HG03139 (cell line): ENCODE results near the gene NUDT6.
A peak's percentile ranks its signal among the peaks of the same experiment; 100 is the strongest.
"Not testable (repeated sequence)": the region's sequence is repeated elsewhere in the genome, so short reads cannot be mapped to it uniquely, and the experiment has no call there.

Experiments used
- ATAC-seq: cut with Tn5 transposase; IDR thresholded peaks from one replicate; pipeline ENCODE4 v1.9.1; 2021; ENCODE audit not compliant: unreplicated experiment

Gene NUDT6, protein sequence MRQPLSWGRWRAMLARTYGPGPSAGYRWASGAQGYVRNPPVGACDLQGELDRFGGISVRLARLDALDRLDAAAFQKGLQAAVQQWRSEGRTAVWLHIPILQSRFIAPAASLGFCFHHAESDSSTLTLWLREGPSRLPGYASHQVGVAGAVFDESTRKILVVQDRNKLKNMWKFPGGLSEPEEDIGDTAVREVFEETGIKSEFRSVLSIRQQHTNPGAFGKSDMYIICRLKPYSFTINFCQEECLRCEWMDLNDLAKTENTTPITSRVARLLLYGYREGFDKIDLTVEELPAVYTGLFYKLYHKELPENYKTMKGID

DNA sequence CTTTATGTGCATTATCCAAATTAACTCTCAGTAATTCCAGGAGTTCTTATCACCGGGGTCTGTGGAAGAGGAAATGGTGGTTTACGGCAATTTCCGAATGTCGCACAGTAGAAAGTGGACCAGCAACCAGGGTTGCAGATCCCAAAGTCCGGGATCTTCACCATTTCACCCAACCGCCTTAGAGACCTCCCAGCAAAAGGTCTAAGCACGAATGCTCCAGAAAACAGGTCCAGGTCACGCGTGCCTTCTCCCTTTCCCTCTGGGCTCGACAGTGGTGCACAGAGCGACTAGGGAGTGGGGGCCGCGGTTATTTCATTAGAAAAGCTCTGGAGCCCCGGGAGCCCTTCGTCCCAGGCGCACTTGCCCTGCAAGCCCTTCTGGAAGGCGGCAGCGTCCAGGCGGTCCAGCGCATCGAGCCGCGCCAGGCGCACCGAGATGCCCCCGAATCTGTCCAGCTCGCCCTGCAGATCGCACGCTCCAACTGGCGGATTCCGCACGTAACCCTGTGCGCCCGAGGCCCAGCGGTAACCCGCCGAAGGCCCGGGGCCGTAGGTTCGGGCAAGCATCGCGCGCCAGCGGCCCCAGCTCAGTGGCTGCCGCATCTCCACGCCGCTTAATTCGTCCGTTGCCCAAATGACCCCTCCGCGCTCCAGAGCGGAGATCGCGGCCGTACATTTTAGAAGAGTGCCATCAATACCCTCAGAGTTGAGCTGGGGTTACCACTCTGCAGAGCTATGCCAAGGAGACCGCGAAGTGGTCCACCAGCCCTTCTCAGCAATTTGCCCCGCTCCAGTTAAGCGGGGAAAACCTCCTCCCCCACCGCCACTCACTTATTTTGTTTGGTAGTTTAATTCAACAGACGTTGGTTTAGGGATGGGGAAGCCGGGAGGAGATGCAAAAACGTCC, at the start of gene NUDT6:
TSS of gene NUDT6 (minus strand) at position 627 of the 906 bp plus-strand sequence. CDS start at position 602, 25 bp downstream.
- peak; percentile 54 for ATAC-seq

DNA sequence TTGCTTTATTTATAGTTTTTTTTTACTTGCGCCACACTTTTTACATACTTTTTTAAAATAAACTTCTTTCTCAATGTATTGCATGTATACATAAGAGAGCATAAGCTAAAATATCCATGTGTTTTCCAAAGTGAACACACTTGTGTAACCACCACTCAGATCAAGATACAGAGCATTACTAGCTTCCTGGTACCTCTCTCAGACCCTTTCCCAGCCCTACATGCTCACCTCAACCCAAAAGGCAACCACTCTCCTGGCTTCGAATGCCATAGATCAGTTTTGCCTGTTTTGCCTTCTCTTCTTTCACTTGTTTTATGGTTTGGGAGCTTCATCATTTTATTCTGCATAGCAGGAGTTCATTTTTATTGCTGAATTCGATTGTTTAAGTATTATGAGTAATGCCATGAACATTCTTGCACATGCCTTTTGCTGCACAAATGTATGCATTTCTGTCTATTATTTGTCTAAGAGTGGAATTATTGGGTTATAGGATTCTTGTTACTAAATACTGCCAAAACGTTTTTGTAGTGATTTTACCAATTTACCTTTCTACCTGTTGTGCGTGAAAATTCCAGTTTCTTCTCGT, 45.9 kb upstream of the NUDT6 start:
- no peak for ATAC-seq

DNA sequence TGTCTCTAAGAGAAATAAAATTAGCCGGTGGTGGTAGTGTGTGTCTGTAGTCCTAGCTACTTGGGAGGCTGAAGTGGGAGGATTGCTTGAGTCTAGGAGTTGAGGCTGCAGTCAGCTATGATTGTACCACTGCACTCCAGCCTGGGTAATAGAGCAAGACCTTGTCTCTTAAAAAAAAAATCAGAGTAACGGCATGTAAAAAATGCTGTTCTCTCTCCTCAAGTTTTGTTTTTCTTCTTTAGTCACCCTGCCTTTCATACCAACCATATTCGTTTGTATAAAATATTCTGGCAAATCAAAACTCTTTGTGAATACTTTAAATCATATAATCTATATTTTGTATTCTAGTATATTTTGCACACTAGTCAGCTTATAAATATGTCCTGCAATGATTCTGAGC, 44.8 kb upstream of the NUDT6 start:
- no peak for ATAC-seq

DNA sequence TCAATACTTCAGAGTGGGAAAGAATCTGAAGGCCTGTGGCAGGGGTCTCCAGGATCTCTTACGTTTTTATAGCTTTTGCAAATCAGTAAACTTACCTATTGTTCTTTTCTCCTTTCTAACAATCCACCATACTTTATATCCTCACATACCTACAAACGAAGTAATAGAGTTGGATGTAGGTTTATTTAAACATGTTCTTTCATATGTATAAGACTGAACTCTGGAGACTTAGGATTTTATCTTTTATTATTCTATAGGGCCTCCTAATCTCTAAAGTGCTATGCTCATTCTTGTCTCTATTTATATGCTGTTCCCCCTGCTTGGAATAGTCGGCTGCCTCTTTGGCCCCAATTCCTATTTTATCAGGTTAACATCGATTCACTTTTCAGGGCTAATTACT, 43.8 kb upstream of the NUDT6 start:
- ATAC-seq, result no peak

DNA sequence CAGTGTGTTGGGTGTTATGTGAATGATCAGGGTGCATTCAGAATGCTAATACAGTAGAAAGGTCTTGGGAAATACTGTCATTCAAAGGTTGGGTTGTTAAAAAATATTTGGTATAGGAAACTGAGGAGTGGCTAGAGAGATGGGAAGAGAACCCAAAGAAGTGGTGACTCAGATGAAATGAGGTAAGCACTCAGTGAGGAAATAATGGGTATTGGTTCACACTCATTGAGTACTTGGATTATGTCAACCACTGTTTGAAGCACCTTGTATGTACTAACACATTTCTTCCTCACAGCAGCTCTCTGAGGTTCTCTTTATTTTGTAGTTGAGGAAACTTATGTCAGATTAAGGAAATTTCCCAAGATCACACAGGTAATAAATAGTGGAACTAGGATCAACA, 40.8 kb upstream of the NUDT6 start:
- ATAC-seq, result no peak

DNA sequence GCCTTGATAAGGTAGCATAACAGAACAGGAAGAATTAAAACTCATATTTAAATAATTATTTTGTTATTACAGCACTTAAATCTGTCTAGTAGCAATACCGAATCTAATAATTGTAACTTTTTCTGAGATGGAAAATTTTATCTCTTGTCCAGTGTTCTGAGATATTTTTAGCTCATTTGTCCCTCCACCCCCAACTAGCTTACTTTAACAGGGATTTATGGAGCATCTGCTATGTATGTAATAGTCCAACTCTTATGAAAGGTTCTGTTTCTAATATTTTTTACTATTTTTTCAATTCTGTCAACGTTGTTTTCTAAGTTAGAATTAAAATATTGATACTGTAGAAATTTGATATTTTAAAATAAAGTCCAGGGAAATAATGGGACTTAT, 38.2 kb upstream of the NUDT6 start:
- no peak for ATAC-seq

DNA sequence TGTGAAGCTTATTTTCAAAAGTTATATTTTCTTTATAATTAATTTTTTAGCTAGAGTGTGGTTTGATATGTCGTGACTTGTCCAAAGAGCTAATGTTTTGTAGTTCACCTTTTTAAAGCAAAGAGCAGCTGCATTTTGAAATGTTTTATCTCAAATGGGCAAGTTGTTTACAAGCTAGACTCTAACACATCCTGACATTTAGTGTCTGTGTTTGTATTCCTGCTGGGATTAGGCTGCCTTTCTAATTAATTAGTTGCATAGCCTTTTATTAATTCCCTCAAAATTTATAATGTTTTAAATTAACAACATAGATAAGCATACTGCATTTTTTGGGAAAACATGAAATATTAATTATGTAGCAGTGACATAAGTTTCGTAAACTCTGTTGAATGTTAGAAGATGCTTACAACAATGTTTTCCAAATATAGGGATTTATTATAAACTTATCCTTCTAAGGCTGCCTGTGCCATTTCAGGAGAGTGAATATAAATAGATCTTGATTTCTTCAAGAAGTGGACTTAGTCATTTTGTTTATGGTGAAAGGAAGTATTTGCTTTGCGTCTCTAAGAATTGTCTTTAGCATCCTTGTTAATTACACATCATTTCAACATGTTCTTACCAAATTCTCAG, 37.7 kb upstream of the NUDT6 start:
- ATAC-seq, result no peak

DNA sequence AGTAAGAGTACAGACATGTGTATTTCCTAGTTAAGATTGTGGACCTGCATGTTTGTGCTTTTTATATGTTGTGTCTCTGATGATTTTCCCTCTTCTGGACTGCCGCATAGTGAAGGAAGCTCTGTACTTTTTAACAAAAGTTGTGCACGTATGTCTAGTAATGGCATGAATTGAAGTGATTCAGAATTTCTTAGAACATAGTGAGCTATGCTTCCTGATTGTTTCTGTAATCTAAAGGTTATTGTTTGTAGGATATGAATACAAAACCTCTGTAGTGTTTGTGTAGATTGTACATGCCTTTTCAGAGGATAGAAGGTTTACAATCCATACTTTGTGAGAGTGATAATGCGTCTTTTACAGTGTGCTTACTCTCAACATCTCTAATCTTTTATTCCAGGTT, 37.0 kb upstream of the NUDT6 start:
- ATAC-seq, result no peak

DNA sequence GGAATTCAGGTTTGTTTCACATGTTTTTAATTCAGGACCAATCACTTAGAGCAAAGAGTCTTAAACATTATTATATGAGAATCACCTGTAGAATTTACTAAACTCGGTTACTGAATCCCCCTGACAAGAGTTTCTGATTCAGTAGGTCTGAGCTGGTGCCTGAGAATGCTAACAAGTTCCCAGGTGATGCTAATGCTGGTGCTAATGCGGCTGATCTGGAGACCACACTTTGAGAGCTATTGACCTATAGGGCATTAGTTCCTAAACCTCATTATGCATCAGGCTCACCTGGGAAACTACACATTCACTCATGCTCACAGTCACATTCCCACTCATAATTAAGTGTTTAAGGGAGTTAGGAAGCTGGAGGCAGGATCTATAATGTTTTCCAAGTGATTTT, 36.1 kb upstream of the NUDT6 start:
- no peak for ATAC-seq

DNA sequence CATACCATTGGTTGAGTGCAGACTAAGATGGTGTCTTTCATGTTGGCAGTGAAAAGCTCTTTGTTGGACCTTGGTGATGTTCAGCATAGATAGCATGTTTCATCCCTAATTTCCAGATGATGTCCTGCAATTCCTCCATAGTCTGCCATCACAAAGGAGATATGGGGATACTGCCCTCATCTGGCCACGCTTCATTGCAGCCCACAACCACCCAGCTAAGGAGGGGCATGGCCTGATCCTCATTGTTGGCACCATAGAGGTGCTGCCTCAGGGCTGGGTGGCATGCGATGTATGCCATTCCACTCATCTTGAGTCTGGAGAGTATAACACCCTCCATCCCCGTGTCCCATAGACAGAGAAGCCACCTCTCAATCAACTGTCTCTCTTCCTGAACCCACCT, 31.5 kb upstream of the NUDT6 start:
- no peak for ATAC-seq

DNA sequence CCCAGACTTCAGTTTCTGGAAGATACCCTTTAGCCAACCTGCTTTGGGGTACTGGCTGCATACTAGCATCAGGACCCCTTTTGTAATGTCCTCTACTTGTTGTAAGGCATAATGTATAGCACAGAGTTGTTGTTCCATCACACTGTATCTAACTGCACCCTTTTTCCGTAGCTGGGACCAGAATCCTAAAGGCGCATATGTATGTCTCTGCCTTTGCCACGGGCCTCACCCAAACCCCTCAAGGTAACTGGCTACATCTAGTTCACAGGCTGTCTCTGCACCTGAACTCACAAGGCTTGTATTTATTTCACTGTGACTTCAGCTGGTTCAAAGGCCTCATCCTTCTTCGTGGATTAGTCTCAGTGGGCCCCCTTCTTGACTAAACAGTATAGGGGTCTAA, 29.6 kb upstream of the NUDT6 start:
- no peak for ATAC-seq

DNA sequence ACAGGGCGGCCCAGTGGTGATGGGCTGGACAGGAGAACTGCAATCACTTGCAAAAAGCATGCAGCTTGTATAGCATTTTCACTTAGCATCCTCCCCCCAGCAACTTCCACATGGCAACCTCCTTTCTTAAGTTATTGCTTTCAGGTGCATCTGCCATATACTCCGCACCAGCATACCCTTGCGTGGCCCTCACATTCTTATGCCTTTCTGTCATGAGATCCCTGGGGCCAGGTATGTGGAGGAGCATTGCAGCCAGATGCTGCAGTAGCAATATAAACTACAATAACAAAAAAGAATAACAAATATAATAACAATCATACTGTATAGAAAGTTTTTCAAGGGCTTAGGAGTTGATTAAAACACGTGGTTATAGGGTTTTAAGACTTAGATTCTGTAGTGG, 26.3 kb upstream of the NUDT6 start:
- no peak for ATAC-seq

DNA sequence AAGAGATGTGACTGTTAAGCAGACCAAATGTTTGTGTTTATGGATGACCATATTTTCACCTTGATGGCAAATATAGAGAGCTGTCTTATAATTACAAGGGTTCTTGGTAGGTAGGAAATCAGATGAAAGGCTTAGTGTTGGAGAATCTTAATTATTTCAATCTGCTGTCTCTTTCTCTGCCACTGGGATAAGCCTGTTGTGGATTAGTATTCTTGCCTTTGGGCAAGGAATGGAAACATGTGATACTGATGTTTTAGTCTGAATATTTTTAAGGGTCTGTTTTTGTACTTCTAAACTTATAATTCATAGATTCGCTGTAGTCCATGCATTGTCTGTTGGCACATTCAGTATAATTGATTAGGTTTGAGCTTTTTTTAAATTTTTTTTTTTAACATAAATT, 23.7 kb upstream of the NUDT6 start:
- ATAC-seq, result no peak

DNA sequence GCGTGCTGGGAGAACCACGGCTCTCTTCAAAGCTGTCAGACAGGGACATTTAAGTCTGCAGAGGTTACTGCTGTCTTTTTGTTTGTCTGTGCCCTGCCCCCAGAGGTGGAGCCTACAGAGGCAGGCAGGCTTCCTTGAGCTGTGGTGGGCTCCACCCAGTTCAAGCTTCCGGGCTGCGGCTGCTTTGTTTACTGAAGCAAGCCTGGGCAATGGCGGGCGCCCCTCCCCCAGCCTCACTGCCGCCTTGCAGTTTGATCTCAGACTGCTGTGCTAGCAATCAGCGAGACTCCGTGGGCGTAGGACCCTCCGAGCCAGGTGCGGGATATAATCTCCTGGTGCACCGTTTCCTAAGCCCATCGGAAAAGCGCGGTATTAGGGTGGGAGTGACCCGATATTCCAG, 22.7 kb upstream of the NUDT6 start:
- ATAC-seq, result not testable (repeated sequence)

DNA sequence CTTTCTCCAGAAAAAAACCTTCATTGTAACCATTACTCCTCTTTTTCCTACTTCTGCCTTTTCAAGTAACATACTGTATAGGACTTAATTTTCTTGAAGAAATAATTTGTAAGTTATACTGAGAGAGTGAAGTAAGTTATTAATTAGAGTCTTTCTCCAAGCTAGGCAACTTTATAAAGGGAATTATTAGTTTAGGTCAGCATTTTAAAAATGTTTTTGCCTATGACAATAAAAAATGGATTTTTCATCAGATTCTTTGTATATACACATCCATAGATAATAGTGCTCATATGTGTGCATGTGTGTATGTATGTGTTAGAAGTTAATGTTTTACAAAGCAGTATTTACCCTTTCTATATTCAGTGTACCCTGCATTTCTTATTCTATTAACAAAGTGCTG, 10.4 kb upstream of the NUDT6 start:
- no peak for ATAC-seq

DNA sequence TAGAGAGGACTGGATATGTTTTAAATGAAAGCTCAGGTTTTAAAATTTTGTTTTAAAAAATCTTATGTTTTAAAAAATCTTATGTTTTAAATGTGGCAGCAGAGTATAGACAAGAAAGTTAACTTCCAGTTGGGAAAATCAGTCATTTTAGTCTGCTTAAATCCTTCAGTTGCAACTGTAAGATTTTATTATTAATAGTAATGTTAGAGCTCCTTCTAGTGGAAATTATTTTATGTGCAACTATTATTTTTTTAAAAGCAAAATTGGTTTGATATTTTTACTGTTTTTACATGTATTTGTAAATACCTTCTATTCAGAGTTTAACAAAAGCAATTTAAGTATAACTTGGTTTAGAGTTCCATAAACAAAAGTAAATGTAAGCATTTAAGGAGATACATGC, 8.5 kb upstream of the NUDT6 start:
- no peak for ATAC-seq

DNA sequence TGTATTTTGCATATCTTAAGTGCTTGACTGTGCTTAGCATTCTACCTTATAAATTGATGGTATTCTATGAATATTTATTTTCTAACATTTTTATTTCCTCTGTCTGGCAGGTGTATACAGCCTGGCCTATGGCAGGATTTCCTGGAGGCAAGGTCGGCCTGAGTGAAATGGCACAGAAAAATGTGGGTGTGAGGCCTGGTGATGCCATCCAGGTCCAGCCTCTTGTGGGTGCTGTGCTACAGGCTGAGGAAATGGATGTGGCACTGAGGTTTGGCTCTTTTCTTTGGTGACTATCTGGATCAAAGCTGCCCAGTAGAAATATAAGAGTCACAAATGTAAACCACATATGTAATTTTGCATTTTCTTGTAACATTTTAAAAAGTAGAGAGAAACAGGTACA, 6.5 kb upstream of the NUDT6 start:
- no peak for ATAC-seq

DNA sequence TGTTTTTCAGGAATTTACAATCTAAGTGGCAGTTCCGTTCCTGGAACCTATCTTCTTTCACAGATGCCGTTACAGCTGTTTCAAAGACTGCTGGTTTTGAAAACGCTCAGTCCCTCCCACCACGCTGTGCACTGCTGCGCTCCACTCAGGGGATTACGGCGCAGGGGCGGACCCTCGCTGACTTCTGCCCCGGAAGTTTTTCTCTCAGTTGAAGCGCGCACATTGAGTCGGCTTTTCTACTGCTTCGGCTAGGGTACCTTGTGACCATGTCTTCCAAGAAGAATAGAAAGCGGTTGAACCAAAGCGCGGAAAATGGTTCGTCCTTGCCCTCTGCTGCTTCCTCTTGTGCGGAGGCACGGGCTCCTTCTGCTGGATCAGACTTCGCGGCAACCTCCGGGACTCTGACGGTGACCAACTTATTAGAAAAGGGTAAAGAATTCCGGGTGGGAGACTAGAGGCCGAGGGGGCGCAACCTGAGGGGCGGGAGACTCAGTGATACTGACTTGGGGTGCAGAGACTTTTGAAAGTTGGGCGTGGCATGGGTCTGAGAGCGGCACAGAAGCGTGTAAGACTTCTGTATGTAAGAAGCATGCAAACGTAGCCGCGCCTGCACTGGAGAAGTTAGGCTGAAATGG, 597 bp upstream of the NUDT6 start:
- peak; percentile 97 for ATAC-seq

DNA sequence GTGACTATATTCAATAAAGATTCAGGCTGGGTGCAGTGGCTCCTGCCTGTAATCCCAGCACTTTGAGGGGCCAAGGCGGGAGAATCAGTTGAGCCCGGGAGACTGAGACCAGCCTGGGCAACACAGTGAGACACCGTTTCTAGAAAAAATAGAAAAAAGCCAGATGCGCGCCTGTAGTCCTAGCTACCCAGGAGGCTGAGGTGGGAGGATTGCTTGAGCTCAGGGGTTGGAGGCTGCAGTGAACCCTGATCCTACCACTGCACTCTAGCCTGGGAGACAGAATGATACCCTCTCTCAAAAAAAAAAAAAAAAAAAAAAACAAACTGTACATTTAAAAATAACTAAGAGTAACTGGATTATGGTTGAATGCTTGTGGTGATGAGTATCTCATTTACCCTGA, 1.1 kb downstream of the NUDT6 start:
- no peak for ATAC-seq

DNA sequence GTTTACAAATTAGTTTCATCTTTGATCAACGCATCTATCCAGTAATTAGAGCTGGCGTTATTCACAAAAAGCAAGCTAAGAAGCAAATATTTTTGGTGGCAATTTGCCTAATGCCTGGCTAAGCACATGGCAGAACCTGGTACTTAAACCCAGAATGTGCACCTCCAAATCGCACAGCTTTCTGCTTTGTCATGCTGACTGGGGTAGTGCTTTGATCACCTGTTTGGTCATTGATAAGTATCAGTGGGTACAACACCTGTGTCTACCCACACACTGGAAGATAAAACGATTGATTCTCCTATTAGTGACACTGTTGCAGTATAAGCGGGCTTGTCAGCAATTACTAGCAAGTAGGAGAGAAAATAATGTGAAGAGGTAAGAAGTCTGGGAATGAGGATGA, 1.9 kb downstream of the NUDT6 start:
- ATAC-seq, result no peak

DNA sequence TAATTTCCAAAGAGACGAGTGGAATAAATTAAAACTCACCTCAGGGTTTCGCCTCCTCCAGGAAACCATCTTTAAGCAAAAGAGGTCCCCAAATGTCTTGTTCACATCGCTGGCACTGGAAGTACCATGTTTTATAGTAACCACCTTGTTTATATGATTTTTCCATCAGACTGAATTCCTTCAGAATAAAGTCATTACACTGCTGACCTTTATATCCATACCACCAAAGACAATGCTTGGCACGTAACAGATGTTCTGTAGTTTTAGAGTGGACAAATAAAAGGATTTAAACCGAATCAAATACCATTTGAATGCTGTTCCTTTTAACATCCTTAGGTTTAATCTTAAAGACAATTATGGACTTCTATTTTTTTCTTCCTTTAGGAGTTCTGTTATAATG, 4.7 kb downstream of the NUDT6 start:
- ATAC-seq, result no peak
